CD4-positive, alpha-beta T cell treated with Interleukin-6 for 4 hours (primary cell): ENCODE results near the gene GABBR1.
A peak's percentile ranks its signal among the peaks of the same experiment; 100 is the strongest.

Experiments
- DNase-seq: peaks from one replicate; pipeline ENCODE4 v3.0.0-alpha.2; 2020; ENCODE audit warnings: mixed read lengths

GABBR1 gene

DNA sequence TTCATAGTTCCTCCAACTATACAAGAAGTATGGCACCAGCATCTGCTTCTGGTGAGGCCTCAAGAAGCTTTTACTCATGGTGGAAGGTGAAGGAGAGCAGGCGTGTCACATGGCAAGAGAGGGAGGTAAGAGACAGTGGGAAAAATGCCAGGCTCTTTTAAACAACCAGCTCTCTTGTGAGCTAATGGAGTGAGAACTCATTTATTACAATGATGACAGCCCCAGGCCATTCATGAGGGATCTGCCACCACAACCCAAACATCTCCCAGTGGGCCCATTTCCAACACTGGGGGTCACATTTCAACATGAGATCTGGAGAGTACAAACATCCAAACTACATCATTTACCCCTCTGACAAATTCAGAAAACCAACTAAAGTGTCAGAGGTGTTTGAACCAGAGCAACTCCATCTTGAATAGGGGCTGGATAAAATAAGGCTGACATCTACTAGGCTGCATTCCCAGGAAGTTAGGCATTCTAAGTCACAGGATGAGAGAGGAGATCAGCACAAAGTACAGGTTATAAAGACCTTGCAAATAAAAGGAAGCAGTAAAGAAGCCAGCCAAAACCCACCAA is 71.3 kb downstream of the GABBR1 start:
- no peak for DNase-seq

DNA sequence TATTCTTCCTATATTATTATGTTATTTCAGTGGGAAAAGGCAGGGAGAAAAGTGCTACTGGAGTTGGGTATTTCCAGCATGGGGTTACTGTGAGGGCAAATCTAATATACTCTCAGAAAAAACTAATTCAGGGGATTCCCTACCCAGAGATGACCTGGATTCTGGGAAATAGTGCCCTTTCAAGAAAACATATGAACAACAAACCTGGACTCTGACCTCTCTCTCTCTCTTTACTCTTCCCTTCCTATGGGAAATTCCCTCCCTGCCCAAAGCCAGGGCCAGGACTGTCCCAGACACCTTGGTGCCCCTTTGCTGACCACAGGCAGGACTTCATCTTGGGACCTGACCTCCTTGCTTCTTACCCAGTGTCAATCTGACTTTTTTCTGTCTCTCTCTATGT is 71.9 kb downstream of the GABBR1 start:
- no peak for DNase-seq

DNA sequence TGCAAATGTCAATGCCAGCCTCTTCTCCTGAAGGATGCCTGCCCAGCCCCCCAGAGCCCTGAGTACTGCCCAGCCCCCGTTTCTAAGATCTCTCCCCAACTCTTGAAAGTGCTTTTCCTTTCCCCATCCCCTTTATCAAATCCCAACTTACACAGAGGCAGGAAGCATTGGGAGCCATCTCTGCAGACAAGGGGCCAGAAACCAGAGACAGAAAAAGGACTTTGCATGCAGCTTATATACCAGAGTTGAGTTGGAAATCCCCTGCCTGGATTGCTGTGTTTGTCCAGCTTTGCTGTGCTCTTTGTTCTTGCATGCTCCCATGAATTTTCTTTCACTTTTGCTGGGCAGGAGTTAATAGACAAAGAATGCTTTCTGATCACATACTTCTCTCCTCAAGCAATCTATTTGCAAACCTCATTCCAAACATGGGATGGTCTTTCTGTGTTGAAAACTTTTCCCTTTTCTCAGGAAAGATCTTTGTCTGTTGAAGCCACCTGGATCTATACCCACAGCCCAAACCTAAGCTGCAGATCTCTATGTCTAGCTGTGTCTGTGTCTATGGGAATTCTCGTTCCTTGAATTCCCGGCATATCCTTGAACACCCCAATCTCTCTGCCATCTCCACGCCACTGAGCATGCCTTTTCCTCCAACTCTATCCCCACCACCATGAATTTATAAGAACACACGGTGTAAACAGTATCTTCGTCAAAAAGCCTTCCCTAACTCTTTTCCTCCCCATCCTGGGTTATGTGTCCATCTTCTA is 73.3 kb downstream of the GABBR1 start, which contains the start of gene UBD:
UBD (minus strand) TSS at position 209 of the 764 bp plus-strand sequence; CDS start at position 178, 31 bp downstream.
- DNase-seq = no peak

- DNase-seq = no peak
Measured at GRCh38 chr6:29558439-29559079, 74.4 kb downstream of the GABBR1 start.

GRCh38 chr6:29557320-29557719 is 75.7 kb downstream of the GABBR1 start:
- no peak for DNase-seq

- DNase-seq = no peak
Measured at GRCh38 chr6:29554764-29555163, 78.2 kb downstream of the GABBR1 start.

- peak; percentile 27 for DNase-seq
Measured at GRCh38 chr6:29553268-29554057, 79.5 kb downstream of the GABBR1 start.

DNA sequence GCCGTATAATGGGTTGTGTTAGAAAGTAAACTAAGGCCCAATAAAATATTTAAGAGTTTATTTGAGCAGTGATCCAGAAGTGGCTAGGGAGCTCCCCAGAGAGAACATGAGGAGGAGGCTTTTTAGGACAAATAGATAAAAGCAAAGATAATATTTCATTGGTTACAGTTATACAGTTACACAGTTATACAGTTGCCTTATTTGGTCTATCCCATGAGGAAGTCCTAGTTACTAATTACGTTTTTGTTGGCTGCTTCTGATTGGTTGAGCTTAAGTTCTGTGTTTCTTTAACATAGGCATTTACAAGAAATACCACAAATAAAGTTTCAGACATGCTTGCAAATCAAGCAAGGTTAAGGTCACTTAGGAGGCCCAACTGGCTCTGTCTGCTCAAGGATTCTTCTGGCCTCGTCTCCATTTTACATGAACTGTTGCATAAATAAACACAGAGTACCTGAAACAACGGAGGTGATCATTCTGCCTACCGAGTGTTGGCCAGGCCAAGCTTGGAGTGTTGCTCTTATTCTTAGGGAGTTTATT is 80.4 kb downstream of the GABBR1 start:
- DNase-seq = no peak

- DNase-seq = no peak
Measured at GRCh38 chr6:29547573-29547972, 85.4 kb downstream of the GABBR1 start.

DNA sequence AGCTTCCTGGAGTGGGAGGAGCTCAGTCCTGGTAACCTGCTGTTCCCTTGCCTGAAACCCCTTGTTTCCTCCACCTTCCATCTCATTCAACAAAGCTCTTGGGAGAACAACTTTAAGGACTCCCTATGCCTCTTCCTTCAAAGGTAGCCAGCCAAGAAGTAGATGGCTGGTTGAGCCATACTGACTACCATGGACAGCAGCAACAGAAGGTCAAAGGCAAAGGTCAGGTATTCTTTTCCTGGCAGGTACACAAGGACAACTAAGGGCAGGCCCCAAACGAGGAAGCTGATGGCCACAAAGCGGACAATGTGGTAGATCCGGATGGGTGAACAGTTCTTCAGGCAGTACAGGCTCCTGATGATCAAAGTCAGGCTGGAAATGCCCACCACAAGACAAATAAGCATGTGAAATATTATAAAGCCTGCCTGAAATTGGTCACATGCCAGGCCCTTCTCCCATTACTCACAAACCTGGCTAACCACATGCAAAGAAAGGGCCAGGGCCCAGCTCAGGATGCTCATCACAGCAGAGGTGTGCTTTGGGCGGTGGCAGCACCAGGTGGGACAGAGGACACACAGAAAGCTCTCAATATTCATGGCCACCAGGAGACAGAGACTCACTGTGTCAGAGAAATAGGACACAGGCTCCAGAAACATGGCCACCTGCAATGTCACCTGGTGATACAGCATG is 95.1 kb downstream of the GABBR1 start:
- no peak for DNase-seq

DNA sequence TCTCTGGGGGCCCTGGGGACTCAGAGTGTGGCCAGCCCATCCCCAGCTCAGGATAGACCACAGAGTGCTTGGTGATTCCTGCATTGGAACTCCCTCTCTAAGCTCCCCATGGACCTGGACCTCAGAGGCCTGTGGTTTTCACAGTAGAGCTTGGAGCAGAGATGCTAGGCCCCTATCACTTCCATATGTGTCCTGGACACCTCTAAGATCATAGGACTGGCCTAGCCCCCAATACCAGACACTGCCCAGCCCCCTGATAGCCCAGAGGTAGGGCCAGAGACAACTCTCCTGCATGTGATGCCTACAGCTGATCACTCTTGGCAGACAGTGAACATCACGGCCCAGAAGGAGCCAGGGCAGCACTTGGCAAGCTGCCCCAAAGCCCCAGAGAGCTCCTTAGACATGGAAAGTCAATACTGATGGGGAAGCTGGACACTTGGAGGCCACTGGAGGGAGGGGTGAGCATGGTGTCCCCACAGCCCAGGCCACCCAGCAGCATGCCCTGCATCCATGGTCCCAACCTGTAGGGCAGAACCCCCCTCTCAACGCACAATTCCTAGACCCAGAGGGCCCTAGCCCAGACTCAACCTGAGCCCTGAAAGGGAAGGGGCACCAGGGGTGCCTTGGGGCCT is 100.5 kb downstream of the GABBR1 start:
- no peak for DNase-seq

DNA sequence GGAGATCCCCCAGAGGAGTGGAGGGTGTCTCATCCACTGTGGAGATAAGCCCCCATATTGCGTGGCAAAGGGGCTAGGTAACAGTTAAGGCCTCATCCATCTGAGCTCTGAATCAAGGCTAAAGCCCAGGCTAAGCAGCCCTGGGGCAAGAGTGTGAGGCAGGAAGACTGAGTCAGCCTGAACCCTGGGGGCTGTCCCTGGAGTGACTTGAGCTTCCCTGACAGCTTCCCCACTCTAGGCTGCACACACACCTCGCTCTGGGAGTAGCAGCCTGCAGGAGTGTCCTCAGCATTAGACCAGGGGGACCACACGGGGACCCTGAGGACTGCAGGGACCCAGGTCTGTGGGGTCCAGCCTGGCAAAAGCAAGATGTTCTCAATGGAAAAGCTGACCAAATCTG is 101.3 kb downstream of the GABBR1 start:
- no peak for DNase-seq

- DNase-seq = no peak
Measured at GRCh38 chr6:29530671-29531310, 102.2 kb downstream of the GABBR1 start.

- no peak for DNase-seq
Measured at GRCh38 chr6:29529956-29530355, 103.0 kb downstream of the GABBR1 start.

GRCh38 chr6:29528988-29529560 is 103.9 kb downstream of the GABBR1 start:
- DNase-seq = no peak

DNA sequence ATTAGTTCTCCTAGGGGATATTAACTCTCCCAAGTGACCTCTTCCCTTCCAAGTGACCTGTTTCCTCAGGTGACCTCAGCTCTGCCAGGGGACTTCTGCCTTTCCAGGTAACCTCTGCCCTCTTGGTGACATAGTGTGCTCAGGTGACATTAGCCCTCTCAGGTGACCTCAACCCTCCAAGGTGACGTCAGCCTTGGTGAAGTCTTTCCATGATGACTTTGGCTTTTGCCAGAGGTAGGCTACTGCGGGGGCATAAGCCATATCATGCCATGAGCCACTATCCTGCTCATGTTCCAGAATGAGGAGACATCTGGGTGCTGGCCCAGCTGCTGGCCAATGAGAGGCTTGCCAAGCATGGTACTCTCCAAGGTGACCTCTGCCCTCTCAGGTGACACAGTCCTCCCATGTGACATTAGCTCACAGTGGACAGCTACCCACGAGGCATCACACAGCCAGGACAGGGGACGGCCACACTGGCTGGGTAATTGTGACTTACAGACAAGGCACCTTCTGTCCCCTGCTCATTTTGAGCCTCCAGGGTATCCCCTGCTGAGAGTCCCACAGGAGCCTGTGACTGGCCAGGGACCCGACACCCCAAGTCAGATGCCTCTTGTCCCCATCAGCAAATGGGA is 104.6 kb downstream of the GABBR1 start:
- DNase-seq = no peak

- no peak for DNase-seq
Measured at GRCh38 chr6:29527564-29527963, 105.4 kb downstream of the GABBR1 start.

GRCh38 chr6:29527126-29527525 is 105.9 kb downstream of the GABBR1 start:
- no peak for DNase-seq

GRCh38 chr6:29525311-29525639 is 107.7 kb downstream of the GABBR1 start:
- DNase-seq = no peak

DNA sequence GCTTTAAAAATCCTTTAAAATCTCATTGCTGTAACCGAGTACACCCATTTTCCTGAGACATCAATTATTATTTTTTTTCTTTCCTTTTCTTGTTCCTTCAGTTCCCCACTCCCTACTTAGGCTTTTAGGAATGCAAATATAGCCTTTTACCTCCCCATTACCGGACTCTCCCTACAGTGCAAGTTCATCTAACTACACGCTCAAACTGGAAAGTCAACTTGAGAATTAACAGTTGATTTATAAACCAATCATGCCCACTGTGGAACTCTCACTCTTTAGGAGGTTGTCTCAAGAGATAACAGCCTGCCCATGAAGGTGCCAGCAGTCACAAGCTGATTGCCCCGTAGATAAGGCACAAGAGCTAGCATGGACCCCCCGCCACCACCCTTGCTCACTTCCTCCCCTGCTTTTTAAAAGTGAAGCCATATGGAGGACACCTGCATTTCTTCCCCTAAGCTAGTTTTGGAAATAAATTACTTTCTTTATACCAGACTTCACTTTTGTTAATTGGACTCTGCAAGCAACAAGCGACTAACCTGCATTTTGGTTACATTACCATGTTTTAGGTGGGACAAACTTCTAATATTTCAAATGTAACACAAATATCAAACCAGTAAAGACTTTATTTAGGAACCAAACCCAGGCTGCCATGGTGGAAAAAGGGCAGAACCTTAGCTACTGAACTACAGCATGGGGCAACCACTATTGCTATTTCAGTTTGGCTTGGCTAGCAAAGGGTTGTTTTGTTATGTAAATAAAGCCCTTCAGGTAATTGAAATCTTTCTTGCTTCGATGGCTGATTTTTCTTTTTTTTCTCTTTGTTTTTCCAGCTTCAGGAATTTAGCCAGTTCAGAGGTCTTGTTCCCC is 108.3 kb downstream of the GABBR1 start:
- DNase-seq = no peak
